Colon (tissue), 2 donors: ENCODE measurements around the gene MRPL53.
"Not testable (repeated sequence)": the region's sequence is repeated elsewhere in the genome, so short reads cannot be mapped to it uniquely, and the experiment has no call there.

Experiments used
- FAIRE-seq: peaks from 2 replicates; lab custom pipeline; 2012; peaks lifted over from hg19 to GRCh38; lab: Jason Lieb, UNC
- donor health status: control.
- donor health status: control.

The MRPL53 gene

DNA sequence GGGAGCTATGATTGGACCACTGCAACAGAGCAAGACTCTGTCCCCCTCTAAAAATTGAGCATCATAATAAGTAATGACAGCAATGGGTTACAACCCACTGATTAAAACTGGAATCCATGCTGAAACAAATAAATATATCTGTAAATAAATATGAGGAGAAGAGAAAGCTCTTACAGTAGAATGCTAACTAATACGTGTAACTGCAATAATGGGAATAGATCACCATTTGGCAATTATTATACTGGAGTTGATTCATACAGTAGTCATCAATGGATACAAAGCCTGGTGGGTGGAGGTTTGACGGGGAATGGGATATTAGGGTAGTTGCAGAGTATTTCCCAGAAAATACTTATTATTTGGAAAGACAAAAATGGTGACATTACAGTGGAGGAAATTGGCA lies 23.7 kb downstream of the MRPL53 start:
- FAIRE-seq, result no peak

- FAIRE-seq, result no peak
These were observed 25.1 kb downstream of the MRPL53 start for GRCh38 chr2:74447230-74447999.

DNA sequence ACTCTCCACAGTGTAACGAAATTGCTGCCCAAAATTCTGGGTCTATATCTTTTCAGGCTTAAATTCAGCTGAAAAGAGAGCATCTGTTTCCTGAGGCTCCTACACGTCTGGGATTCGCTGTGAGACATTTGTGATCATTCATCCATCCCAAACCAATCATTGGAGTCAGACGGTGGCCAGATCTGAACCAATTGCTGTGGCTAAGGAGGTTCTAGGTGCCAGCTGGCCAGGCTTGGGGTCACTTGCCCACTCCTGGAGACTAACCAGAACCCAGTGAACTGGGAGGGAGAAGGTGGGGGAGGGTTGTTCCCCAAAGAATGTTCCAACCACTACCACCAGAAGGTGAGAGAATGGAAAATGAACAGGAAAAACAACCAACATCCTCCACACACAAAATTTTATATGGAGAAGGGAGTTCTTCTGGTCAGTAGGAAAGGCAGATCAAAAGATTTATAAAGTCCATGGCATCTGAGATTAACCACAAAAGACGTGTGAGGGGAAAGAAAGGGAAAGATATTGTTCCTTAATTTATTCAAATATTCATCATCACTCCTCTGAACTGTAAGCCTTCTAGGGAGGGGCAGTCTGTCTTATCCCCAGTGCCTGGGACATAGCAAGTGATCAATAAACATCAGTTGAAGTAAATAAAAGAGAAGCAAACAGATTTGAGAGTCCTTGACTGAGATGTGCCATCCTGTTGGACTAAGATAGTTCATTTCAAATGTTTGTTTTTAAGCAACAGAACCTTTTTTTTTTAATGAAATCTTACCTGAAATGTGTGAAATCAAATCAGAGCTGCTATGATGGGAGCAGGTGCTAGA lies 27.8 kb downstream of the MRPL53 start:
- FAIRE-seq, result no peak

GRCh38 chr2:74442483-74443297 lies 29.8 kb downstream of the MRPL53 start:
- not testable (repeated sequence) for FAIRE-seq

GRCh38 chr2:74441690-74442482 lies 30.6 kb downstream of the MRPL53 start, which contains the start of gene RTKN:
Gene RTKN (minus strand): TSS chr2:74441937. CDS start chr2:74441816, 121 bp downstream.
- no peak for FAIRE-seq

DNA sequence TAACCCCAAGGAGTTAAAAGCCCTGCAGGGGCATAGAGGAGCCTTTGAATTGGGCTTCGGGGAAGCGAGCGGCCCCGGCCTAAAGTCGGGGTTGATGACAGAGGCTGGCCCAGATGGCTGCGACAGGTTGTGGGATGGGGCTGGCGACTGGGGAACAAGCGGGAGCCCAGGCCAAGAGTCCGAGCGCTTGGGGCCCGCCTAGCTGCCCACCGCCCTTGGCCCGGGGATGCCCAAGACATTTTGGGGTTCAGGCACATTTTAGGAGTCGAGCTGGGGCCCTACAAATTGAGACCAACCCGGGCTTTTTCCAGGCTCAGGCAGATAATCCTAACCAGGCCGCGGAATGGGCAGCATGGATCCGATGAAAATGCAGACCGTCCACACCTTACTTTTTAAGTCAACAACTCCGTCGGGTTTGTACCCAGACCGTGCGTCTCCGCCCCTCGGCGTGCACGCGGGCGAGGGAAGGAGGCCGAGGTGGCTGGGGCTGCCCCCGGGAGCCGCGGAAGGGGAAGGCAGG lies 31.2 kb downstream of the MRPL53 start:
- no peak for FAIRE-seq

GRCh38 chr2:74440378-74441169 lies 31.9 kb downstream of the MRPL53 start:
- no peak for FAIRE-seq

DNA sequence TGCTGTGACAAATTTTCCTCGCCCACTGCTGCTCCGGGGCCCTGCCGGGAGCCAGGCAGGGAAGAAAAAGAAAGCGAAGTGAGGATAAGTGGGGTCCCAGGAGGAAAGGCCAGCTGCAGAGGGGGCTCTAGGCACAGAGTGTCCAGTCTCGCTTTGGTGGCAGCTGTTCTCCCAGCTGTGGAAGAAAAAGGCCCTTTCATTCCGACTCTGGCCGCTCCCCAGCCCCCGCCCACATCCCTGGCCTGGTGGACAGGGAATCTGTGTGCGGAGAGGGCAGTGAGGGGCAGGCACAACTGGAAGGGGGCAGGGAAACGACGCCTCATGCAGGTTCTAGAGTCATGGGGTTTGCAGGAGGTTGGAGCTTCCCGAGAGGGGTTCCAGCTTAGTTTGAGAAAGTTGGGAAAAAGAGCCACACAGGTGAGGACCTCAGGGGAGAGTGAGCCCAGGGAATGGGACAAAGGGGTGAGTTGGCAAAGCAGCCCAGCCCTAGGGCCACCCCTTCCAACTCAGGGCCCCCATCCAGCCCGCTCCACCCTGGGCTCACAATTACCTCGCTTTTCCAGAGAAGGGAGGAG lies 32.6 kb downstream of the MRPL53 start:
- FAIRE-seq, result no peak

DNA sequence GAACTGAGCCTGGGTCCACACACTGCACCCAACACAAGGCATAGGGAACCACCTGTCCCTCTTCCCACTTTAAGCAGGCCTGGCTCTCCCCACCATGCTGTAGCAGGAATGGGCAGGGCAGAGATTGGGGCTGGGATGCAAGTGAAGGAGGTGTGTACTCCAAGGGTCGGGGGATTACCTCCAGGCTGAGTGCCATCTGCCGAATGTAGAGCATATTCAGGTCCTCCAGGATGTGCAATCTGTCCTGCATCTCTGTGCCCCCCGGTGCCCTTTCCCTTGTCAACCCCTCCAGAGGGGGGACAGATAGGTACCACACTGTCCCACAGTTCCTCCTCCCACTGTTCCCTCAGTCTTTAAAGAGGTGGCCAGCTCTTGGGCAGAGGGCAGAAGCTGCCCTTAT lies 33.1 kb downstream of the MRPL53 start:
- FAIRE-seq, result no peak

DNA sequence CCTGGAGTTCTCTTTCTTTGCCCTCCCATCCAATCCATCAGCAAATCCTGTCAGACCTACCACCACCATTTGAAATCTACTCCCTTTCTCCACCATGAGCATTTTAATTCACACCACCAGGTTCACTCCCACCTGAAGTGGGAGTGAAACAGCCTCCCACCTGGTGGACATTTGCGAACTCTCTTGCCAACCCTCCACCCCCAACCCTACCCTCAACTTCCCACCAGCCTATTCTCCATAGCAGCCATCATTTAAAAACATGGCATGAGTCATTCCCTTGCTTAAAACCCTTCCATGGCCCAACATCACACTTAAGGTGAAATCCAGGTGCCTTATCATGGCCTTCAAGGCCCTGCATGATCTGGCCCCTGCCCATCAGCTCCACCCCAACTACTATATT lies 34.2 kb downstream of the MRPL53 start:
- FAIRE-seq, result no peak

DNA sequence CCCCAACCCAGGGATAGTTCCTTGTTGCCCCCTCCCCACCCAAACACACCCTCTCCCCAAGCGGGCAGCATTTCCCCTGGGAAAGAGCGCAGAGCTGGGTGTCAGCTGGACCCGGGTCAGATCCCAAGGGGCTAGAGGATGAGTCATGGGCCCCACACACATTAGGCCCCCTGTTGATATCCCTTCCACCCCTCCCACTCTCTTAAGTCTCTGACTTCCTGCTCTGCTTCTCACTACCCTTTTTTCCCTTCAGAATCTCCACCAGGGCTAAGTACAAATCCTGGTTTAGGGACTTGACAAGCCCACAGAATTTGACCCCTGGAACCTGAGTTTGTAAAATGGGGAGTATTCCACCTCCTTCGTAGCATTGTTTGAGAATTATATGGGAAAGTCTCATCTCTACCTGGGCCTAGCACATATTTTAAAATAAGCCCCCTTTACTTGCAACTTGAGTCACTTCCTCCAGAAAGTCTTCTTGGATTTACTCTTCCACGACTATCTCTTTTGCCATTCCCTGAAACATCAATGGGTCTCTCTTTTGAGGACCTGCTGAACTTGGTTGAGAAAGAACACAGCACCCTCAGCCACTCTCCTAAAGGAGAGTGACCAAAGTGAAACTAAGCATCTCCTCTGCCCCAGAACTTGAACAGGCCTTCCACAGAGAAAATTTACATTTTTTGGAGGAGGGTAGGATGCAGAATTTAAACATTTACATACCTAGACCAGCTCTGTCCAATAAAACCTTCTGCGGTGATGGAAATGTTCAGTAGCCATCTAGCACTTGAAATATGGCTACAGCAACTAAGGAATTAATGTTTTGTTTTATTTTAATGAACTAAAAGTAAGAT lies 35.4 kb downstream of the MRPL53 start:
- FAIRE-seq, result no peak

GRCh38 chr2:74436111-74436805 lies 36.2 kb downstream of the MRPL53 start:
- no peak for FAIRE-seq

- FAIRE-seq, result no peak
These were observed 42.0 kb downstream of the MRPL53 start for GRCh38 chr2:74430502-74430901.

- FAIRE-seq, result no peak
These were observed 42.7 kb downstream of the MRPL53 start for GRCh38 chr2:74429487-74430451.

DNA sequence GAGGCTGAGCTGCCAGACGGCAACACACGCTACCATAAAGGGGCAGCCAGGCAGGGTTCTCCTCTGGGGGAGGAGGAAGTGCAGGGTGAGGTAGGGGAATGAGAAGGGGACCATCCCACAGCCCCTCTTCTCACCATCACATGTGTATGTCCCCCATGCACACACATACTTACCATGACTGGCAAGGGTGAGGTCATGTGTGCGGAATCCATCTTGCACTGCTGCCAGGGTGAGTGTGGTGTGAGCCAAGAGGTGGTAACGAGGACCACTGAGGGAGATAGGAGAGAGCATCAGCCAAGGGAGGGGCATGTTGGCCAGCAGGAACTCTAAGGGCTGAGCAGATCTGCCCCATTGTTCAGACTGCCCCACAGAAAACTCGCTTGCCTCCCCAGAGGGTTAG lies 43.8 kb downstream of the MRPL53 start:
- FAIRE-seq, result no peak

DNA sequence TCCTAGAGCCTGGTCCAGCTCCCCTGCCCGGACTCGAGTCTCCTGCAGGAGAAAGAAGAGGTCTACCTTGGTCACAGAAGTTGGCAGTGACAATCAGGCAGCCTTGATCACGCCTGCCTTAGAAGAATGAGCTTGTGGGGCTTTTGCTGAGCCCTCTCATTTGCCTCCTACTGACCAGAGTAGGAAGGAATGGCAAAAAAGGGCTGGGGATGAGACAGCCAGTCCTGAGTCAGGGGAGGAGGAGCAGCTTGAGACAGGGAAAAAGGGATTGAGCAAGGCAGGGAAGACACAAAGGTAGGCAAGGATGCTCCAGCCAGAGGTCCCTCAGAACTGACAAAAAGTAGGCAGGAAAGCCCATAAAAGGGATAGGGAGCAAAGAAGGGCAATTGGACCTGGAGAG lies 44.9 kb downstream of the MRPL53 start:
- FAIRE-seq, result no peak

DNA sequence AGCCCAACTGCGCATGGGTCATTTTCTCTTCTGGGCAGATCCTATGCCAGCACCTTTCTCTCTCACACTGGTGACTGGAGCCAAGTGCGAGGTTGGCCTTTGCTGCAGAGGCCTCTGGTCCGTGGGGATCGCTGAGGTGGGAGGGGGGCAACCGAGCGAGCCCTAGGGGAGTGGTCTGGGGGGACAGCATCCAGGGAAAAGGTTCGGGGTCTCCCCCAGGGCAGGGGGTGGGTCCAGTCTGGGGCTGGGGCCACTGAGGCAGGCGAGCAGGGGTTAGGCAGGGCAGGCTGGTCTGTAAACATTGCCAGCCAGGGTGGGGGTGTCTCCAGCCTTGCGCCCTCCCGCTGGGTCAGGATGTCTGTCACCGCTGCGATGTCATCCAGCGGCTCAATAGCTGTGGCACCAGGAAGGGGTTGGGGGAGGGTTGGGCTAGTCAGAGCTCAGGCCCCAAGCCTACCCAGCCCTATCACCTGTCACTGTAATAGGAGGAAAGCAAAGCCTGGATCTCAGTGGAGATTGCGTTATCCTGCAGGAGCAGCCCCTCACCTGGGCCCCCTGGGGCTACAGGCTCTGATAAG lies 46.2 kb downstream of the MRPL53 start:
- no peak for FAIRE-seq
